ENCODE measurements around the gene CITED4. TPM values are rescaled to one million over a fixed set of nuclear protein-coding genes. Genes with fewer than 3 reads are reported as not detected.

The CITED4 gene
- total and polyA plus RNA-seq, 11 donors: 3.2 to 49.5 (median 29.2) TPM

- intact Hi-C loops (cut with DNase I): no loop called here
- H3K4me1 ChIP-seq: peaks cover 0 to 11% (median 0%) of the 10 kb centered on the region in 12 donors
- H3K27me3 ChIP-seq: no peaks in the 10 kb centered on the region
- ATAC-seq (peak in 3 of 4 donors; percentile 23 to 78 (median 38)), DNase-seq (no peak)
- peak overlapping the region in 4 of 12 donors; percentile 21 to 44 (median 31) for H3K27ac ChIP-seq
- 57 to 70% (median 64%) methylated on average over 3 of the region's 3 CpGs for WGBS, 4 donors
- H3K9me3 ChIP-seq: no peaks in the 10 kb centered on the region
- H3K4me3 ChIP-seq: no peak overlapping the region
- TF ChIP-seq POLR2A (IDR thresholded peaks at IDR 0.05) (no peak), CTCF (IDR thresholded peaks at IDR 0.05) (no peak)
- H3K36me3 ChIP-seq: no peaks in the 10 kb centered on the region
Measured at GRCh38 chr1:40825435-40825788, 36.8 kb downstream of the CITED4 start.

GRCh38 chr1:40824591-40825434, 37.4 kb downstream of the CITED4 start:
- intact Hi-C loops (cut with DNase I): no loop called here
- peaks cover 0 to 11% (median 0%) of the 10 kb centered on the region in 12 donors for H3K4me1 ChIP-seq
- 76 to 79% (median 78%) methylated on average over 18 of the region's 18 CpGs for whole genome bisulfite sequencing, 4 donors
- ATAC-seq (no peak), DNase-seq (no peak)
- no peaks in the 10 kb centered on the region for H3K27me3 ChIP-seq
- H3K4me3 ChIP-seq: no peak overlapping the region
- H3K36me3 ChIP-seq: no peaks in the 10 kb centered on the region
- no peaks in the 10 kb centered on the region for H3K9me3 ChIP-seq
- H3K27ac ChIP-seq: peak overlapping the region in 3 of 12 donors; percentile 21 to 44 (median 25)
- TF ChIP-seq CTCF (IDR thresholded peaks at IDR 0.05) (no peak), POLR2A (IDR thresholded peaks at IDR 0.05) (no peak)

- peak overlapping the region in 1 of 12 donors; percentile 17 for H3K27ac ChIP-seq
Measured at GRCh38 chr1:40823983-40824382, 38.2 kb downstream of the CITED4 start.

More at GRCh38 chr1:40823983-40824382, 38.2 kb downstream of the CITED4 start:
- WGBS, 4 donors: 91 to 99% (median 96%) methylated on average over 3 to 17 of the region's 17 CpGs
- Histone ChIP-seq H3K27me3 (no peaks in the 10 kb centered on the region), H3K4me1 (peaks cover 0 to 12% (median 0%) of the 10 kb centered on the region in 12 donors), H3K9me3 (no peaks in the 10 kb centered on the region), H3K36me3 (no peaks in the 10 kb centered on the region), H3K4me3 (no peak overlapping the region)
- TF ChIP-seq POLR2A (IDR thresholded peaks at IDR 0.05) (no peak), CTCF (IDR thresholded peaks at IDR 0.05) (no peak)
- no peak for ATAC-seq
- intact Hi-C loops (cut with DNase I): no loop called here
- DNase-seq: no peak
